Stimulated activated CD4-positive, alpha-beta T cell treated with anti-CD3 and anti-CD28 coated beads, Interleukin-1b, Interleukin-23, amount 100 ng/mL, for 48 hours (primary cell): Measurements from ENCODE around the gene OR10W1.

Experiments
- DNase-seq: peaks from one replicate; pipeline ENCODE4 v3.0.0-alpha.2; 2020

The OR10W1 gene

GRCh38 chr11:58268142-58268541 lies at the start of gene OR10W1:
OR10W1 (minus strand) TSS chr11:58268260; CDS start chr11:58267858, 402 bp downstream.
- DNase-seq: no peak

GRCh38 chr11:58316142-58316541 lies 48.1 kb upstream of the OR10W1 start:
- no peak for DNase-seq

- DNase-seq: no peak
Measured at GRCh38 chr11:58301576-58301975, 33.5 kb upstream of the OR10W1 start.

GRCh38 chr11:58292017-58292416 lies 24.0 kb upstream of the OR10W1 start:
- DNase-seq: no peak

- DNase-seq: no peak
Measured at GRCh38 chr11:58289266-58289665, 21.2 kb upstream of the OR10W1 start.

- DNase-seq: no peak
Measured at GRCh38 chr11:58286249-58286648, 18.2 kb upstream of the OR10W1 start.

DNA sequence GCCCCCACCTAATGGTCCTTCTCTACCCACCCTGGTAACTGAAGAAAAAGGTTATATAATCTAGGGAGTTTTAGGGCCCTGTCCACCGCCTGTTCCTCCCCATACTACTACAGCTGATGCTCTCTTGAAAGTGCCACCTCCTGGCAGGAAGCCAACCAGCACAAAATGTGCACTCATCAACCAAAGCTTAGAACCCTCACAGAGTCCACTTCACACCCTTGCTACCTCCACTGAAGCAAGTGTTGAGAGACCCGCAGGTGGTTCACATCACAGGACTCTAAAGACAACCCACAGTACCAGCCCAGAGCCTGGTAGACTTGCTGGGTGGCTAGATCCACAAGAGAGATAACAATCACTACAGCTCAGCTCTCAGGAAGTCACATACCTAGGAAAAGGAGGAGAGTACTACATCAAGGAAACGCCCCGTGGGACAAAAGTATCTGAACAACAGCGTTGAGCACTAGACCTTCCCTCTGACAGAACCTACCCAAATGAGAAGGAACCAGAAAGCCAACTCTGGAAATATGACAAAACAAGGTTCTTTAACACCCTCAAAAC lies 17.5 kb upstream of the OR10W1 start:
- no peak for DNase-seq

DNA sequence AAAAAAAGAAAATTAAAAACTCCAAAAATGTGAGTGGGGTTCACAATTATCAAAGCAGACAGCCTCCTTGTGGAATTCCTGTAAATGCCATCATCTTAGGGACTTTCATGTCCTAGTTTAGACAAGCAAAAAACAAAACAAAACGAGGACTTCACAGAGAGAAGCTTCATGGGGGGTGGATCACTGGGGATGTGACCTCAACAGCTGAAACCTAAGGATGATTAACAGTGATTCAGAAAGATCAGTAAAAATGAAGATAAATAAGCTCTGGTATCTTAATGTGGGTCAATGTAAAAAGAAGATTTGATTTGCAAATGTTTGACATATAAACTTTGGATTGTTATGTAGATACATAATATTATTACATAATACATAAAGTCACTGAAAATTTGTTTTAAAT lies 8.1 kb upstream of the OR10W1 start:
- no peak for DNase-seq

- DNase-seq: no peak
Measured at GRCh38 chr11:58275002-58275401, 6.9 kb upstream of the OR10W1 start.

DNA sequence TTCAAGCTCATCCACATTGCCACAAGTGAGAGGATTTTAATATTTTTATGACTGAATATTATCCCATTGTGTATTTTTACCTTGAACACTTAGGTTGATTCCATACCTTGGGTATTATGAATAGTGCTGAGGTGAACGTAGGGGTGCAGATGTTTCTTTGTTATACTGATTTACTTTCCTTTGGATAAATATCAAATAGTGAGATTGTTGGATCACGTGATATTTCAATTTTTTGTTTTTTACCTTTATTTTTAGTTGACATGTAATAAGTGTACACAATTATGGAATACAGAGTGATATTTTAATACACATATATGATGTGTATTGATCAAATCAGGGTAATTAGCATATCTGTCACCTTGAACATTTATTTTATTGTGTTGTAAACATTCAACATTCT lies 8.1 kb downstream of the OR10W1 start:
- DNase-seq: no peak

- no peak for DNase-seq
Measured at GRCh38 chr11:58254936-58255335, 13.1 kb downstream of the OR10W1 start.

- no peak for DNase-seq
Measured at GRCh38 chr11:58243954-58244353, 24.1 kb downstream of the OR10W1 start.

DNA sequence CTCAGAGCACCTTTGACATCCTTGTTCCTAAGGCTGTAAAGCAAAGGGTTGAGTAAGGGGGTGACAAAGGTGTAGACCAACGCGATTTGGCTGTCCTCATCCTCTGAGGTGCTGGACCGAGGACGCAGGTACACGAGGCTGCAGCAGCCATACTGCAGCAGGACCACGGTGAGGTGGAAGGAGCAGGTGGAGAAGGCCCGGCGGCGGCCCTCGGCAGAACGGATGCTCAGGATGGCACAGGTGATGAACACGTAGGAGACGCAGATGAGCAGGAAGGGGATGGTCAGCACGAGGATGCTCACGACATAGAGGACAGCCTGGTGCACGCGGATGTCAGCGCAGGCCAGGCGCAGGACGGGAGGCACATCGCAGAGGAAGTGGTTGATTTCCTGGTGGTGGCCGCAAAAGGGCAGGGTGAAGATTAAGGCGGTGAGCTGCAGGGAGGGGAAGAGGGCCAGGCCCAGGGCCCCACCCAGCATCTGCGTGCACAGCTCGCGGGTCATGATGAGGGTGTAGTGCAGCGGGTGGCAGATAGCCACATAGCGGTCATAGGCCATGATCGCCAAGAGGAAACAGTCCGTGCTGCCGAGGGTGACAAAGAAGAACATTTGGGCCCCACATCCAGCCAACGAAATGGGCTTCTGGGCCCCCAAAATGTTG lies 40.0 kb downstream of the OR10W1 start:
- DNase-seq: no peak

DNA sequence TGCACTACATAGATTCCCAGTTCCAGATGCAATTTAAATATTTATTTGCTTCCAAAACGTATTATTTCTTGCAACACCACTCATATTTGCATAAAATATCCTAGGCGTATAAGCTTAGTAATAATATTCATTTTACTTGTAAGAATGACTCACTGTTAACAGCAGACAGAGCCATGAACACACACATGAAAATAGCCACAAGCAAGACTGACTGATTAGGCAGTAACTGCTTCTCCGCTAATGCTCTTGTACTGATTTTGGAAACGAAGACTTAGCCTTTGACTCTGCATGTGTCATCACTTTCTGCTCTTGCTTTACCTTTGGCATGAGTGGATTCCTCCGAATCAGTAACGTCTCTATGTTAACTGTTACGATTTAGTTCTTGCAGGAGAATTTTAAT lies 45.3 kb downstream of the OR10W1 start:
- DNase-seq: no peak
